HG02642 (cell line): Measurements from ENCODE around the gene JKAMP.

Source experiments
- ATAC-seq: cut with Tn5 transposase; IDR thresholded peaks from one replicate; pipeline ENCODE4 v1.9.1; 2021; ENCODE audit warnings: mild to moderate bottlenecking; ENCODE audit not compliant: unreplicated experiment, poor library complexity

Gene JKAMP

DNA sequence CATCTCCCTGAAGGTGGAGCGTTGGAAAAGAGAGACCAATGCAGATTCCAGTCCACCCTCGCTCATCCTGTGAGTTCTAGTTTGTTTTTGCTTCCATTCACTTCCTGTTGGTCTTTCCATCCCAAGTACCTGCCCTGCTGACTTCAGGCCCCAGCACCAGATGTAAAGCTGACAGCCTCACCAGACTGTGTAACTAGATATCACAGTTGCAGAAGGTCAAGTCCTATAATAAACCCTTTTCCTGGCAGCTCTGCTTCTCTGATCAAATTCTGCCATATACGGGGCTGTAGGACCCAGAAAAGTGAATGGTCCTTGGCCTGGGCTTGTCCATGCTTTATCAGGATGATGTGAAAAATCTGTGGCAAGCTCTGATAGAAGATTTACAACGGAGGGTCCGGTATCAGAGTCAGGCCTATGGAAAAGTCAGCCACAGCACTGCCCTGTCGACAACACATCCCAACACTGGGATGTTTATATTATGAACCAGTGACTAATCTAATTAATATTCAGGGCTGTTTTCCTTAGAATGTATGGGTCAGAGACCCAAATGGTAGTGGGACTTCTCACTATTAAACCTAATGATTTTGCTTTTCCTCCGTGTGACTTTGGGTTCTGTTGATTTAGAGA lies 50.2 kb downstream of the JKAMP start:
- no peak for ATAC-seq

DNA sequence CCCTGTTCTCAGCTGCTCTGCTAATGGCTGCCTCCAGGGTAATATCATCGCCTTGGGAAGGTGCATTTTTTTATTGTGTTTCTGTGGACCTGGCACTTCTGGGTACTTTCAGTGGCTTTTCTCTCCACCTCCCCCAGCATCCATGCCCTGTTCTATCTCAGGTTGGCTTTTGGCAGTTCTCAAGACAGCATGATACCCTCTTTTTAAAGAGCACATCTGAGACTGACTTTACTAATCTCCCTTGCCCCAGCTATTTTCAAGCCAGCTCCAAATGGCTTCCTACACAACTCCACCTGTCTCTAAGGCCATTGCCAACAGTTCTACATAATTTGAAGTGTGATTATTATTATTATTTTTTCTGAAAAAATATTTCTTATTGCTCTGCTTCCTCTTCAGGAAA lies 53.2 kb downstream of the JKAMP start:
- ATAC-seq: no peak

DNA sequence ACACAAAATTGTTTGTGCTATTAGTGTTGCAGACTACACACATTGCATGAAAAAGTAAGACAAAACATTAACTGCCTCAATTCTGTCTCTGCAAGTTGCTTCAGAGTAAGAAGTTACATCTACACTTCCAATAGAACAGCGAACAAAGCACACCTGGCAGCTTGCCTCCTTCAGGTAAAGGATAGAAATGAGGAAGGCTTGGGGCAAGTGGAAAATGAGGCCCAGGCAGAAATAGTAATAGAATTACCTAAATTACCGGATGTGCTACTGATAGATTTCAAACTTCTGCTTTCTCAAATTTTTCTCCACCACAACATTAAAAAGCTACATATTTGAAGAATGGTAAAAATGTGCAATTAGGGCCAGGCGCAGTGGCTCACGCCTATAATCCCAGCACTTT lies 54.6 kb downstream of the JKAMP start:
- ATAC-seq: no peak

DNA sequence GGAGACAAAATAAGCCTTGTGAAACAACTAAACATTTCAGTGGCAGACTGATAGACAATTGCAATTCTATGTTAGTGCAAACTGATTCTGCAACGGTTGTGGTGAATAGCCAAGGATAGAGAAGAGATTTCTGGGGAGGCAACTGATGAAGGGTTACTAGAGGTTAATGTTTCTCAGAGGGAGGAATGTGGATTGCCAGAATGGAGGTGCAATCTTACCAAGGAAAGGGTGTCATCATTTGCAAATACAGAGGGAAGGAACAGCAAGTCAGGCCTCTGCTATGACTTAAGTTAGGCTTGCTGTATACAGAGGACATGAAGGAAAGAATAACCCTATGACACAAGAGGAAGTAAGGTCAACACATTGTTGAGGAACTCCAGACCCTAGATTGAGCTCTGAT lies 56.5 kb downstream of the JKAMP start:
- ATAC-seq: no peak

- ATAC-seq: no peak
Observed at GRCh38 chr14:59541731-59542130, 57.4 kb downstream of the JKAMP start.

- ATAC-seq: no peak
Observed at GRCh38 chr14:59543873-59544272, 59.6 kb downstream of the JKAMP start.

DNA sequence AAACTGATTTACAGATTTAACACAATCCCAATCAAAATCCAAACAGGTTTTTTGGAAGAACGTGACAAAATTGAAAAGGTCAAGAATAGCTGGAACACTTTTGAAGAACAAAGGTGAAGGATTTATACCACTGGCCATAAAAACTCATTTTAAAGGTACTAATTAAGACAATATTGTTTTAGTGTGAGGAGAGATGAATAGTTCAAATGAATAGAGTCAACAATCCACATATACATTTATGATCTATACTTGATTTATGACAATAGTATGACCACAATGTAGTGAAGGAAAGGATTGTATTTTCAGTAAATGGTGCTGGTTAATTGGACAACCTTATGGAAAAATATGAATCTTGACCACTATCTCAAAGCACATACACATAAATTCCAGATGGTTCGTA lies 63.0 kb downstream of the JKAMP start:
- ATAC-seq: no peak
